LNCaP clone FGC (cell line): Measurements from ENCODE around the gene TBL1X.

Source experiments
- DNase-seq: peaks from one replicate; pipeline ENCODE4 v3.0.0-alpha.2; 2011; ENCODE audit warnings: low read depth
- H3K4me3 ChIP-seq: 2 replicates; pipeline ENCODE4 v1.5.1; 2011; ENCODE audit warnings: mild to moderate bottlenecking, low read depth, low read length, control low read depth
- TF ChIP-seq, protein P1 (sequence below): IDR thresholded peaks from 2 replicates; pipeline ENCODE4 v1.5.1; 2012; ENCODE audit warnings: mild to moderate bottlenecking; ENCODE audit not compliant: control insufficient read depth, insufficient read depth; ENCODE audit errors: extremely low read depth

The TBL1X gene

DNA sequence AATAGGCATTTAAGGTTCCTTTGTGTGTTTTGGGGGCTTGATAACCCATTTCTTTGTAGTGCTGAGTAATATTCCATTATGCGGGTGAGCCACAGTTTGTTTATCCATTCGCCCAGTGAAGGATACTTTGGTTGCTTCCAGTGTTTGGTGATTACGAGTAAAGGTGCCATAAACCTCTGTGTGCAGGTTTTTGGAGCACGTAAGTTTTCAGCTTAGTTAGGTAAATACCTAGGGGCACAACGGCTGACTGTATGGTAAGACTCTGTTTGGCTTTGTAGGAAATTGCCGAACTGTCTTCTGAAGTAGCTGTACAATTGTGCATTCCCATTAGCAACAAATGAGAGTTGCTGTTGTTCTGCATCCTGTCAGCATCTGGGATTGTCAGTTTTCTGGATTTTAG lies 3.8 kb upstream of the TBL1X start:
- H3K4me3 ChIP-seq = no peak overlapping the region
- TF ChIP-seq, protein P1, sequence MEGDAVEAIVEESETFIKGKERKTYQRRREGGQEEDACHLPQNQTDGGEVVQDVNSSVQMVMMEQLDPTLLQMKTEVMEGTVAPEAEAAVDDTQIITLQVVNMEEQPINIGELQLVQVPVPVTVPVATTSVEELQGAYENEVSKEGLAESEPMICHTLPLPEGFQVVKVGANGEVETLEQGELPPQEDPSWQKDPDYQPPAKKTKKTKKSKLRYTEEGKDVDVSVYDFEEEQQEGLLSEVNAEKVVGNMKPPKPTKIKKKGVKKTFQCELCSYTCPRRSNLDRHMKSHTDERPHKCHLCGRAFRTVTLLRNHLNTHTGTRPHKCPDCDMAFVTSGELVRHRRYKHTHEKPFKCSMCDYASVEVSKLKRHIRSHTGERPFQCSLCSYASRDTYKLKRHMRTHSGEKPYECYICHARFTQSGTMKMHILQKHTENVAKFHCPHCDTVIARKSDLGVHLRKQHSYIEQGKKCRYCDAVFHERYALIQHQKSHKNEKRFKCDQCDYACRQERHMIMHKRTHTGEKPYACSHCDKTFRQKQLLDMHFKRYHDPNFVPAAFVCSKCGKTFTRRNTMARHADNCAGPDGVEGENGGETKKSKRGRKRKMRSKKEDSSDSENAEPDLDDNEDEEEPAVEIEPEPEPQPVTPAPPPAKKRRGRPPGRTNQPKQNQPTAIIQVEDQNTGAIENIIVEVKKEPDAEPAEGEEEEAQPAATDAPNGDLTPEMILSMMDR = no peak
- DNase-seq = no peak

DNA sequence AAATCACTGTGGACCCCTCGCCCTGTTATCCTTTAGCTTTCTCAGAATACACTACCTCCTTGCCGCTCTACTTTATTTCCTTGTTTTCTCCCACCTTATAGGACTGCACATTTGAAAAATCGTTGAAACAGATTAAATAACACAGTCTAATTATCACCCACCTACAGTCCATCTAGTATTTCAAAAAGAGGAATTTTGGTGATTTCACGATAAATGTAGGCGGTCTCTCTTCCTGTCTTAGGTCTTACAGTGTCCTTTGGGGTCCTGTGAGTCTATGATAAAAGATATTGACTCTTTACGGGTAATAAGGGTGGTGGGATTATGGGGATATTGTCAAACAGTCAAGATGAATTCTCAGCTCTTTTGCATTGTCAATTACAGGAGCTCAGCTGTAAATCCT lies 2.4 kb upstream of the TBL1X start:
- TF ChIP-seq, protein P1 = no peak
- DNase-seq = no peak
- no peak overlapping the region for H3K4me3 ChIP-seq

DNA sequence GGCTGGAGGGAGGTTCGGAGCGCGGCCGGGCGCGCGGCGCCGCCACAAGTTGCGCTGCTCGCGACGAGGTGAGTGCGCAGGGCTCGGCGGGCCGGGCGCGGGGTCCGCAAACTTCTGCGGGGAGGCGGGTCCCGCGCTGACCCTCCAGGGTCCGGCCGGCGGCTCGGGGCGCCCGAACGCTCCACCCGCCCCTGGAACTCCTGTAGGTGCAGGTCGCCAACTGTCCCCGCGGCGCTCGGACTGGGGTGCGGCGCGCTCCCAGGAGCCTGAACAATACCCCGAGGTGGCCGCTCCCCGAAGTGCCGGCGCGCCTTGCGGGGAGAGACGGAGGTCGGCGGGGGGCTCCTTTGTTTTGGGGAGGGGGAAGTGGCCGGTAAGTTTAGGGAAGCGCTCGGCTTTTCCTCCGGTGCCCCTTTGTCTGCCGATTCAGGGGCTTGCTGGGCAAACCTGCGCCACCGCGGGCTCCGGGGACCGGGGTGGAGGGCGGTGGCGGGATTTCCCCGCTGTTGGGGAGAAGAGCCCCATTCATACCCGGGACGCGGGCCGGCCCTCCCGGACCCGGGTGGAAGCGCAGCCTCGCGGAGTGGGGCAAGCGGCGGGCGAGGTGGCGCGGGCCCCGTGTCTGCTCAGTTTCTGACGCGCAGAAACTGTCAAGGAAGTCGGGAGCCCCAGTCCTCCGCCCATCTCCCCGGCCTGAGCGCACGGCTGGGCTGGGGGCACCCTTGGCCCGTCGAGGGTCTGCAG lies 694 bp downstream of the TBL1X start:
- TF ChIP-seq, protein P1 = no peak
- H3K4me3 ChIP-seq = peak overlapping the region; percentile 62
- no peak for DNase-seq

DNA sequence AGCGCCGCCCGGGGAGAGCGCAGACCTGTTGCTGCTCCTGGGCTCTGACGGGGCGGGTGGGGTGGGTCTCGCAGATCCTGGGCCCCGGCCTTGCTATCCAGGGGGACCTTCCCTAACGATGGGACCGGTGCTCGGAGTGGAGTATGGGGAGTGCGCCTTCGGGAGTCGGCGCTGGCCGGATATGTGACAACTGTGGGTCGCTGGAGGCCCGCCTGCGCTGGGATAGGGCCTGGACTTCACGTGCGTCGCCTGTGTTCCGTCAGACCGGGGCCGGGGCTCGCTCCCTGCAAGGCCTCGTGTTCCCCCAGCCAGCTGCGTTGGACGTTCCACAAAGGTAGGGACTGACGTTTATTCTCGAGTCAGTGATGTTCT lies 1.3 kb downstream of the TBL1X start:
- no peak for DNase-seq
- TF ChIP-seq, protein P1 = no peak
- peak overlapping the region; percentile 62 for H3K4me3 ChIP-seq

DNA sequence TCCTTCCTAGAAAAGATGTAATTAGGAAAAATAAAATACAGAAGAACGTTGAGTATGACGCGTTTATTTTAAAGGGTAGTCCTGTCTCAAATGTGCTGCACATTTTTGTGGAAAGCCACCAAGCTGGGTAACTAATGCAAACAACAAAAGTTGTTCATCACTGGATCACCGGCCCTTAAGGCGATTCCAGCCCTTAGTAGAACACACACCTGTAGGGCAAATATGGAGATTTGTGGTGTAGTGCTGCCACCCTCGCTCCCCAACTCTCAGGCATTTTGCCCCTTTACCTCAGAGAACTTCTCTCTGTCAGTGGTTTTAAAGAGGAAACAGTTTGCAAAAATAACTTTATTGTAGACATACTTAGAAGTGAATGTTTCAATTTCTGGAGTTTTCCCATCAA lies 1.9 kb downstream of the TBL1X start:
- no peak for DNase-seq
- TF ChIP-seq, protein P1 = no peak
- peak overlapping the region; percentile 62 for H3K4me3 ChIP-seq

DNA sequence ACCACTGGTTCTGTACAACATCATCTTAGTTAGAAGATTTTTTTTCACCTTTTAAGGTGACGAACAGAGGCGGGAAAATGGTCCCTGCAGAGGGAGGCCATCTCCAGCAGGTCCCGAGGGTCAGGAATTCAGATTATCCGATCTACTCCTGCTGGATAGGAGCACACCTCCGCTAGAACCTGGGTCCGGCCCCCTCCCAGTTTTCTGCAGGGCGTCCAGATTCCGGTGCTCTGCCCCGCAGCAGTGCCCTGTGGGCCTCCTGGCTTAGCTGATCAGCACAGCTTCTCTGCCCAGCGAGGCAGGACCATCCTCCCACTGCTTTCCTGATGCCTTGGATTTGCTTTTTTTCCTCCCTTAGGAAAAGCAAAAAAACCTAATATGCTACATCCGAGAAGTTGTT lies 2.3 kb downstream of the TBL1X start:
- TF ChIP-seq, protein P1 = no peak
- H3K4me3 ChIP-seq = no peak overlapping the region
- DNase-seq = no peak

DNA sequence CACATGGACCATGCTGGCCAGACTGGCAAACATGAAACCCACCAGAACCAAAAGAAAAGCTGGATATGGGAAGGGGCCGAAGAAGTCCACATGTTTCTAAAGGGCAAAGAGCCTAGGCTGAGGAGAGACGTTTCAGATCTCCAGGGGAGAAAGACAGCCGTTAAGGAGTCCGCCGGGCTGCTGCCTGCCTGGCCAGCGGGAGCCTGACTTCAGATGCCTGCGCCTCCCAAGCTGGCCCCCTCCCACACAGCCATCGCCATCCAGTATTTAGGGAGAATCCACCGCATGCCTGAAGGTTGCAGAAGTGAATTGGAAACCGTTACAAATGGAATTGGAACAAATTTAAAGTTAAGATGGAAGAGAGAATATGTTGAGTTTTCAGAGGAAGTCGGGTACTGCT lies 2.9 kb downstream of the TBL1X start:
- no peak overlapping the region for H3K4me3 ChIP-seq
- TF ChIP-seq, protein P1 = no peak
- no peak for DNase-seq
